SK-N-SH treated with all-trans-retinoic acid at 6 μM for 48 hours (cell line): ENCODE measurements around the gene HOOK1.

Experiments used
- ATAC-seq: fragments of 200-7000 bp; cut with Tn5 transposase; 3 replicates; pipeline ENCODE4 v1.9.1; 2020; ENCODE audit warnings: mild to moderate bottlenecking, moderate library complexity
- ARNTL ChIP-seq: fragments of 450-650 bp; formaldehyde crosslinking; IDR thresholded peaks from 2 replicates; pipeline ENCODE4 v1.5.0; 2020; ENCODE audit warnings: low read depth, mild to moderate bottlenecking, moderate library complexity, borderline replicate concordance
- BACH2 ChIP-seq: fragments of 250-450 bp; sonication (Bioruptor Pico); IDR thresholded peaks from 2 replicates; pipeline ENCODE4 v1.9.0; 2021; ENCODE audit warnings: mild to moderate bottlenecking, borderline replicate concordance
- CSDC2 ChIP-seq: fragments of 250-450 bp; sonication (Bioruptor Pico); IDR thresholded peaks from 2 replicates; pipeline ENCODE4 v1.5.0; 2020; ENCODE audit warnings: mild to moderate bottlenecking, moderate library complexity
- GLIS3 ChIP-seq: fragments of 250-450 bp; sonication (Bioruptor Pico); IDR thresholded peaks from 2 replicates; pipeline ENCODE4 v1.5.0; 2020; ENCODE audit warnings: mild to moderate bottlenecking, moderate library complexity
- ISL1 ChIP-seq: fragments of 250-450 bp; sonication (Bioruptor Pico); IDR thresholded peaks from 2 replicates; pipeline ENCODE4 v2.1.2; 2022; ENCODE audit warnings: mild to moderate bottlenecking, moderate library complexity
- OSR1 ChIP-seq: fragments of 250-450 bp; sonication (Bioruptor Pico); IDR thresholded peaks from 2 replicates; pipeline ENCODE4 v1.8.0; 2022; ENCODE audit warnings: moderate library complexity, mild to moderate bottlenecking, inconsistent platforms
- RARB ChIP-seq: fragments of 250-450 bp; sonication (Bioruptor Pico); IDR thresholded peaks from 2 replicates; pipeline ENCODE4 v1.8.0; 2021; ENCODE audit warnings: mild to moderate bottlenecking, moderate library complexity
- SNAI2 ChIP-seq: fragments of 250-450 bp; sonication (Bioruptor Pico); IDR thresholded peaks from 2 replicates; pipeline ENCODE4 v1.5.0; 2020; ENCODE audit warnings: mild to moderate bottlenecking, moderate library complexity
- TCF4 ChIP-seq: fragments of 250-450 bp; sonication (Bioruptor Pico); IDR thresholded peaks from 2 replicates; pipeline ENCODE4 v1.8.0; 2021; ENCODE audit warnings: mild to moderate bottlenecking, moderate library complexity, borderline replicate concordance
- TOX ChIP-seq: fragments of 250-450 bp; sonication (Bioruptor Pico); IDR thresholded peaks from 2 replicates; pipeline ENCODE4 v1.8.0; 2021; ENCODE audit warnings: mild to moderate bottlenecking, moderate library complexity, borderline replicate concordance
- ZC3H10 ChIP-seq: fragments of 250-450 bp; sonication (Bioruptor Pico); IDR thresholded peaks from 2 replicates; pipeline ENCODE4 v1.5.1; 2021; ENCODE audit warnings: mild to moderate bottlenecking, moderate library complexity
- ZFP3 ChIP-seq: fragments of 250-450 bp; sonication (Bioruptor Pico); IDR thresholded peaks from 2 replicates; pipeline ENCODE4 v1.5.0; 2020; ENCODE audit warnings: mild to moderate bottlenecking, moderate library complexity
- ZFP30 ChIP-seq: fragments of 450-650 bp; formaldehyde crosslinking; IDR thresholded peaks from 2 replicates; pipeline ENCODE4 v1.5.0; 2022; ENCODE audit warnings: mild to moderate bottlenecking, moderate library complexity
- ZNF70 ChIP-seq: fragments of 450-650 bp; formaldehyde crosslinking; IDR thresholded peaks from 2 replicates; pipeline ENCODE4 v1.5.0; 2020; ENCODE audit warnings: mild to moderate bottlenecking, moderate library complexity
- ZNF8 ChIP-seq: fragments of 450-650 bp; formaldehyde crosslinking; IDR thresholded peaks from 2 replicates; pipeline ENCODE4 v1.5.0; 2020; ENCODE audit warnings: mild to moderate bottlenecking, moderate library complexity
- TF ChIP-seq, protein P1 (sequence below): fragments of 250-450 bp; sonication (Bioruptor Pico); IDR thresholded peaks from 2 replicates; pipeline ENCODE4 v1.8.0; 2021; ENCODE audit warnings: low read depth, mild to moderate bottlenecking, moderate library complexity, borderline replicate concordance
- TF ChIP-seq, protein P2 (sequence below): fragments of 250-450 bp; sonication (Bioruptor Pico); IDR thresholded peaks from 2 replicates; pipeline ENCODE4 v1.5.1; 2021; ENCODE audit warnings: mild to moderate bottlenecking, moderate library complexity
- TF ChIP-seq, protein P3 (sequence below): fragments of 250-450 bp; sonication (Bioruptor Pico); IDR thresholded peaks from 2 replicates; pipeline ENCODE4 v1.8.0; 2020; ENCODE audit warnings: mild to moderate bottlenecking, moderate library complexity, borderline replicate concordance
- TF ChIP-seq, protein P4 (sequence below): fragments of 250-450 bp; sonication (Bioruptor Pico); IDR thresholded peaks from 2 replicates; pipeline ENCODE4 v1.5.1; 2020; ENCODE audit warnings: low read depth, mild to moderate bottlenecking, moderate library complexity
- TF ChIP-seq, protein P5 (sequence below): fragments of 250-450 bp; sonication (Bioruptor Pico); IDR thresholded peaks from 2 replicates; pipeline ENCODE4 v1.5.0; 2020; ENCODE audit warnings: mild to moderate bottlenecking, moderate library complexity

HOOK1 gene

DNA sequence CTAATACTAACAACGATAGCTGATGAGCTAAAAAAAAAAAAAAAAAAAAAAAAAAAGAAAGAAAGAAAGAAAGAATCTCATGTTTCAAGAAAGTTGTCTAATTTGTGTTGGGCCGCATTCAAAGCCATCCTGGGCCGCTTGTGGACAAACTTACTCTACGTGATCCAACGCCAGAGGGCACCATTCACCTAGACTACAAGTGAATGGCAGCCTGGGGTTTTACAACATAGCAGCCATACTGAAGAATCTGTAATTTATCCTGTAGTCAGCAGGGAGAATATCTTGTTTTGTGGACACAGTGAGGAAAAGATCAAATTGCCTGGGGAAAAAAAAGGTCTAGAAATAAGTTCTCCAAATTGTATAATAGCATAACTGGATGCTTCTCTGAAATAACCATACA is 64.8 kb downstream of the HOOK1 start:
- no peak for TF ChIP-seq RARB (CRISPR knock-in tag)
- TF ChIP-seq, protein P1, sequence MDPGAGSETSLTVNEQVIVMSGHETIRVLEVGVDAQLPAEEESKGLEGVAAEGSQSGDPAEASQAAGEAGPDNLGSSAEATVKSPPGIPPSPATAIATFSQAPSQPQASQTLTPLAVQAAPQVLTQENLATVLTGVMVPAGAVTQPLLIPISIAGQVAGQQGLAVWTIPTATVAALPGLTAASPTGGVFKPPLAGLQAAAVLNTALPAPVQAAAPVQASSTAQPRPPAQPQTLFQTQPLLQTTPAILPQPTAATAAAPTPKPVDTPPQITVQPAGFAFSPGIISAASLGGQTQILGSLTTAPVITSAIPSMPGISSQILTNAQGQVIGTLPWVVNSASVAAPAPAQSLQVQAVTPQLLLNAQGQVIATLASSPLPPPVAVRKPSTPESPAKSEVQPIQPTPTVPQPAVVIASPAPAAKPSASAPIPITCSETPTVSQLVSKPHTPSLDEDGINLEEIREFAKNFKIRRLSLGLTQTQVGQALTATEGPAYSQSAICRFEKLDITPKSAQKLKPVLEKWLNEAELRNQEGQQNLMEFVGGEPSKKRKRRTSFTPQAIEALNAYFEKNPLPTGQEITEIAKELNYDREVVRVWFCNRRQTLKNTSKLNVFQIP (CRISPR knock-in tag): no peak
- no peak for TF ChIP-seq OSR1 (CRISPR knock-in tag)
- peak; percentile 83 for ATAC-seq

DNA sequence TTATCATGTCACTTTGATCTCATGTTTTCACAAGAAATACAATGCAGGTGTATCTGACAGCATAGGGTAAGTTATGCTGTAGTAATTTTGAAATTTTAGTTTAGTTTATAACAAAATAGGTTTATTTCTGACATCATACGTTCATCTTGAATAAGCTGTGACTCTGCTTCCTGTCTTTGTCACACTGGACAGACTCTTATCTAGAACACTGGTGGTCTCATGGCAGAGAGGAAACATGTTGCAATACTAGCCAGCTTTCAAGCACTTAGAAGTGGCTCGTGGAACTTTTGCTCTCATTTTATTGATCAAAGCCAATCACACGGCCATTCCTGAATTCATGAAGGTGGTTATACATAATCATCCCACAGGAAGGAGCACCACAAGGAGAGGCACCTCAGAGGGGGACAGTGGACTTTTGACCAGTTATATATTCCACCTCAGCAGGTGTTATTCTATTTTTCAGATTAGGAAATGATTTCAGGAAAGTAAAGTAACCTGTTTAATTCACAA is 65.3 kb downstream of the HOOK1 start:
- TF ChIP-seq, protein P2, sequence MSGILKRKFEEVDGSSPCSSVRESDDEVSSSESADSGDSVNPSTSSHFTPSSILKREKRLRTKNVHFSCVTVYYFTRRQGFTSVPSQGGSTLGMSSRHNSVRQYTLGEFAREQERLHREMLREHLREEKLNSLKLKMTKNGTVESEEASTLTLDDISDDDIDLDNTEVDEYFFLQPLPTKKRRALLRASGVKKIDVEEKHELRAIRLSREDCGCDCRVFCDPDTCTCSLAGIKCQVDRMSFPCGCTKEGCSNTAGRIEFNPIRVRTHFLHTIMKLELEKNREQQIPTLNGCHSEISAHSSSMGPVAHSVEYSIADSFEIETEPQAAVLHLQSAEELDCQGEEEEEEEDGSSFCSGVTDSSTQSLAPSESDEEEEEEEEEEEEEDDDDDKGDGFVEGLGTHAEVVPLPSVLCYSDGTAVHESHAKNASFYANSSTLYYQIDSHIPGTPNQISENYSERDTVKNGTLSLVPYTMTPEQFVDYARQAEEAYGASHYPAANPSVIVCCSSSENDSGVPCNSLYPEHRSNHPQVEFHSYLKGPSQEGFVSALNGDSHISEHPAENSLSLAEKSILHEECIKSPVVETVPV (CRISPR knock-in tag): no peak
- TF ChIP-seq ARNTL (CRISPR knock-in tag) (no peak), GLIS3 (CRISPR knock-in tag) (no peak), SNAI2 (CRISPR knock-in tag) (no peak), ZFP30 (CRISPR knock-in tag) (no peak), OSR1 (CRISPR knock-in tag) (no peak), CSDC2 (CRISPR knock-in tag) (no peak), RARB (CRISPR knock-in tag) (no peak), ZNF8 (no peak), BACH2 (CRISPR knock-in tag) (no peak), TOX (CRISPR knock-in tag) (no peak), TCF4 (CRISPR knock-in tag) (no peak)
- TF ChIP-seq, protein P3, sequence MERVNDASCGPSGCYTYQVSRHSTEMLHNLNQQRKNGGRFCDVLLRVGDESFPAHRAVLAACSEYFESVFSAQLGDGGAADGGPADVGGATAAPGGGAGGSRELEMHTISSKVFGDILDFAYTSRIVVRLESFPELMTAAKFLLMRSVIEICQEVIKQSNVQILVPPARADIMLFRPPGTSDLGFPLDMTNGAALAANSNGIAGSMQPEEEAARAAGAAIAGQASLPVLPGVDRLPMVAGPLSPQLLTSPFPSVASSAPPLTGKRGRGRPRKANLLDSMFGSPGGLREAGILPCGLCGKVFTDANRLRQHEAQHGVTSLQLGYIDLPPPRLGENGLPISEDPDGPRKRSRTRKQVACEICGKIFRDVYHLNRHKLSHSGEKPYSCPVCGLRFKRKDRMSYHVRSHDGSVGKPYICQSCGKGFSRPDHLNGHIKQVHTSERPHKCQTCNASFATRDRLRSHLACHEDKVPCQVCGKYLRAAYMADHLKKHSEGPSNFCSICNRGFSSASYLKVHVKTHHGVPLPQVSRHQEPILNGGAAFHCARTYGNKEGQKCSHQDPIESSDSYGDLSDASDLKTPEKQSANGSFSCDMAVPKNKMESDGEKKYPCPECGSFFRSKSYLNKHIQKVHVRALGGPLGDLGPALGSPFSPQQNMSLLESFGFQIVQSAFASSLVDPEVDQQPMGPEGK (CRISPR knock-in tag): no peak
- TF ChIP-seq, protein P4, sequence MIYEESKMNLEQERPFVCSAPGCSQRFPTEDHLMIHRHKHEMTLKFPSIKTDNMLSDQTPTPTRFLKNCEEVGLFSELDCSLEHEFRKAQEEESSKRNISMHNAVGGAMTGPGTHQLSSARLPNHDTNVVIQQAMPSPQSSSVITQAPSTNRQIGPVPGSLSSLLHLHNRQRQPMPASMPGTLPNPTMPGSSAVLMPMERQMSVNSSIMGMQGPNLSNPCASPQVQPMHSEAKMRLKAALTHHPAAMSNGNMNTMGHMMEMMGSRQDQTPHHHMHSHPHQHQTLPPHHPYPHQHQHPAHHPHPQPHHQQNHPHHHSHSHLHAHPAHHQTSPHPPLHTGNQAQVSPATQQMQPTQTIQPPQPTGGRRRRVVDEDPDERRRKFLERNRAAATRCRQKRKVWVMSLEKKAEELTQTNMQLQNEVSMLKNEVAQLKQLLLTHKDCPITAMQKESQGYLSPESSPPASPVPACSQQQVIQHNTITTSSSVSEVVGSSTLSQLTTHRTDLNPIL (CRISPR knock-in tag): no peak
- TF ChIP-seq, protein P5, sequence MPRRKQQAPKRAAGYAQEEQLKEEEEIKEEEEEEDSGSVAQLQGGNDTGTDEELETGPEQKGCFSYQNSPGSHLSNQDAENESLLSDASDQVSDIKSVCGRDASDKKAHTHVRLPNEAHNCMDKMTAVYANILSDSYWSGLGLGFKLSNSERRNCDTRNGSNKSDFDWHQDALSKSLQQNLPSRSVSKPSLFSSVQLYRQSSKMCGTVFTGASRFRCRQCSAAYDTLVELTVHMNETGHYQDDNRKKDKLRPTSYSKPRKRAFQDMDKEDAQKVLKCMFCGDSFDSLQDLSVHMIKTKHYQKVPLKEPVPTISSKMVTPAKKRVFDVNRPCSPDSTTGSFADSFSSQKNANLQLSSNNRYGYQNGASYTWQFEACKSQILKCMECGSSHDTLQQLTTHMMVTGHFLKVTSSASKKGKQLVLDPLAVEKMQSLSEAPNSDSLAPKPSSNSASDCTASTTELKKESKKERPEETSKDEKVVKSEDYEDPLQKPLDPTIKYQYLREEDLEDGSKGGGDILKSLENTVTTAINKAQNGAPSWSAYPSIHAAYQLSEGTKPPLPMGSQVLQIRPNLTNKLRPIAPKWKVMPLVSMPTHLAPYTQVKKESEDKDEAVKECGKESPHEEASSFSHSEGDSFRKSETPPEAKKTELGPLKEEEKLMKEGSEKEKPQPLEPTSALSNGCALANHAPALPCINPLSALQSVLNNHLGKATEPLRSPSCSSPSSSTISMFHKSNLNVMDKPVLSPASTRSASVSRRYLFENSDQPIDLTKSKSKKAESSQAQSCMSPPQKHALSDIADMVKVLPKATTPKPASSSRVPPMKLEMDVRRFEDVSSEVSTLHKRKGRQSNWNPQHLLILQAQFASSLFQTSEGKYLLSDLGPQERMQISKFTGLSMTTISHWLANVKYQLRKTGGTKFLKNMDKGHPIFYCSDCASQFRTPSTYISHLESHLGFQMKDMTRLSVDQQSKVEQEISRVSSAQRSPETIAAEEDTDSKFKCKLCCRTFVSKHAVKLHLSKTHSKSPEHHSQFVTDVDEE (CRISPR knock-in tag): no peak
- no peak for ATAC-seq

DNA sequence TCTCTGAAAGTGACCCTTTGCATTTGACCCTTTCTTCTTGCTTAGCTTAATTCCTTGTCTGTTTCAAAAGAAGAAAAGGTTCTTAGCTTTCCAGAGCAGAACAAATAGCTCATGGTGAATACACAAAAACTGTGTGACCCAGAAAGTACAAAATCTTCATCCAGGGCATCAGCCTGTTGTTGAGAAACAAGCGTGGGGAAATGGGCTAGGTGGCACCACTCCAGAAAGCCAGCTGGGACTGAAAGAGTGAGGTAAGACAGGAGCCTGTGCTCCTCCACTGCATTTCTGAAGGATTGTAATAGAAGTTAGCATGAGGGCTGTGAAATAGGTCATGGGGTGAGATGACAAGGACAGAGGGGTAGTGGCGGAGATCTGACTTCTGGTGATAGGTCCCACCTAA is 66.0 kb downstream of the HOOK1 start:
- TF ChIP-seq ZNF8: no peak
- TF ChIP-seq TOX (CRISPR knock-in tag): no peak
- TF ChIP-seq ZNF70 (CRISPR knock-in tag): no peak
- no peak for TF ChIP-seq ZC3H10 (CRISPR knock-in tag)
- TF ChIP-seq, protein P5 (CRISPR knock-in tag): no peak
- no peak for TF ChIP-seq ISL1 (CRISPR knock-in tag)
- TF ChIP-seq ARNTL (CRISPR knock-in tag): no peak
- no peak for TF ChIP-seq ZFP3 (CRISPR knock-in tag)
- TF ChIP-seq, protein P1 (CRISPR knock-in tag): no peak
- no peak for ATAC-seq
